Osteoblast (primary cell): ENCODE measurements around the gene TBL1XR1. TPM values are rescaled to one million over a fixed set of nuclear protein-coding genes. Genes with fewer than 3 reads are reported as not detected.

Experiments
- DNase-seq: peaks from one replicate; pipeline ENCODE4 v3.0.0; 2011; ENCODE audit warnings: low spot score, mixed read lengths; ENCODE audit not compliant: insufficient read length; ENCODE audit errors: missing footprints
- H2AFZ ChIP-seq: 2 replicates; pipeline ENCODE4 v1.6.0; 2011; ENCODE audit warnings: mild to moderate bottlenecking, low read length
- H3K27ac ChIP-seq: 2 replicates; pipeline ENCODE4 v1.5.1; 2011; ENCODE audit warnings: mild to moderate bottlenecking, low read depth, low read length, moderate library complexity
- H3K27me3 ChIP-seq: 2 replicates; pipeline ENCODE4 v1.6.0; 2012; ENCODE audit warnings: mild to moderate bottlenecking, control low read depth, inconsistent platforms, low read length, moderate library complexity; ENCODE audit not compliant: insufficient read depth
- H3K36me3 ChIP-seq: 2 replicates; pipeline ENCODE4 v1.5.1; 2011; ENCODE audit warnings: mild to moderate bottlenecking, low read length, control low read depth, moderate library complexity; ENCODE audit not compliant: insufficient read depth
- H3K4me1 ChIP-seq: 2 replicates; pipeline ENCODE4 v1.5.1; 2011; ENCODE audit warnings: mild to moderate bottlenecking, low read length, control low read depth, moderate library complexity; ENCODE audit not compliant: insufficient read depth
- H3K4me2 ChIP-seq: 2 replicates; pipeline ENCODE4 v1.6.0; 2011; ENCODE audit warnings: mild to moderate bottlenecking, low read length; ENCODE audit not compliant: insufficient read depth
- H3K4me3 ChIP-seq: fragments of 200-600 bp; sonication (generic); 3 replicates; pipeline ENCODE4 v1.5.1; 2012; ENCODE audit warnings: mild to moderate bottlenecking, low read length, inconsistent platforms; ENCODE audit not compliant: insufficient read depth
- H3K79me2 ChIP-seq: 2 replicates; pipeline ENCODE4 v1.6.0; 2012; ENCODE audit warnings: mild to moderate bottlenecking, low read length, control low read depth, inconsistent platforms; ENCODE audit not compliant: insufficient read depth
- H3K9me3 ChIP-seq: 2 replicates; pipeline ENCODE4 v1.5.1; 2011; ENCODE audit warnings: low read depth, low read length, control low read depth
- H4K20me1 ChIP-seq: 2 replicates; pipeline ENCODE4 v1.6.0; 2012; ENCODE audit warnings: mild to moderate bottlenecking, low read length, control low read depth; ENCODE audit not compliant: insufficient read depth
- CTCF ChIP-seq: IDR thresholded peaks from 2 replicates; pipeline ENCODE4 v1.5.1; 2011; ENCODE audit warnings: mild to moderate bottlenecking, low read depth, low read length, moderate library complexity; ENCODE audit errors: extremely low read depth
- total RNA-seq: library from RNA; depleted of rRNA; stranded (reverse); fragments of >200 nt; gene quantifications from 2 replicates; pipeline ENCODE4 v1.2.3, GENCODE V29; 2012

The TBL1XR1 gene
- total RNA-seq, 1 donor: 297 TPM

- no peak overlapping the region for H3K4me2 ChIP-seq
- H4K20me1 ChIP-seq: no peaks in the 10 kb centered on the region
Observed at GRCh38 chr3:176977331-176977730, 220.0 kb downstream of the TBL1XR1 start.

GRCh38 chr3:176976586-176976985 is 220.7 kb downstream of the TBL1XR1 start:
- no peaks in the 10 kb centered on the region for H3K27me3 ChIP-seq
- no peak overlapping the region for H3K4me2 ChIP-seq
- TF ChIP-seq CTCF: no peak

More at GRCh38 chr3:176977331-176977730, 220.0 kb downstream of the TBL1XR1 start:
- no peaks in the 10 kb centered on the region for H3K27me3 ChIP-seq
- no peak overlapping the region for H3K4me3 ChIP-seq
- no peak overlapping the region for H2AFZ ChIP-seq
- no peak for TF ChIP-seq CTCF
- H3K36me3 ChIP-seq: no peaks in the 10 kb centered on the region
- no peaks in the 10 kb centered on the region for H3K4me1 ChIP-seq
- no peak overlapping the region for H3K27ac ChIP-seq
- no peaks in the 10 kb centered on the region for H3K79me2 ChIP-seq
- H3K9me3 ChIP-seq: no peaks in the 10 kb centered on the region
- DNase-seq: no peak

GRCh38 chr3:176974279-176974678 is 223.0 kb downstream of the TBL1XR1 start:
- H3K79me2 ChIP-seq: no peaks in the 10 kb centered on the region
- no peak overlapping the region for H3K4me2 ChIP-seq
- H3K27ac ChIP-seq: no peak overlapping the region
- no peaks in the 10 kb centered on the region for H3K9me3 ChIP-seq
- no peak for DNase-seq
- H3K4me1 ChIP-seq: no peaks in the 10 kb centered on the region
- no peaks in the 10 kb centered on the region for H4K20me1 ChIP-seq
- no peak overlapping the region for H2AFZ ChIP-seq
- no peaks in the 10 kb centered on the region for H3K36me3 ChIP-seq
- no peak for TF ChIP-seq CTCF
- no peaks in the 10 kb centered on the region for H3K27me3 ChIP-seq
- no peak overlapping the region for H3K4me3 ChIP-seq

More at GRCh38 chr3:176976586-176976985, 220.7 kb downstream of the TBL1XR1 start:
- Histone ChIP-seq H3K27ac (no peak overlapping the region), H3K4me3 (no peak overlapping the region), H2AFZ (no peak overlapping the region), H4K20me1 (no peaks in the 10 kb centered on the region), H3K4me1 (no peaks in the 10 kb centered on the region), H3K79me2 (no peaks in the 10 kb centered on the region), H3K9me3 (no peaks in the 10 kb centered on the region), H3K36me3 (no peaks in the 10 kb centered on the region)
- no peak for DNase-seq

GRCh38 chr3:176971613-176972174 is 225.6 kb downstream of the TBL1XR1 start:
- no peaks in the 10 kb centered on the region for H3K4me1 ChIP-seq

More at GRCh38 chr3:176971613-176972174, 225.6 kb downstream of the TBL1XR1 start:
- H4K20me1 ChIP-seq: no peaks in the 10 kb centered on the region
- H3K9me3 ChIP-seq: no peaks in the 10 kb centered on the region
- no peaks in the 10 kb centered on the region for H3K27me3 ChIP-seq
- no peak for TF ChIP-seq CTCF
- no peaks in the 10 kb centered on the region for H3K36me3 ChIP-seq
- H2AFZ ChIP-seq: no peak overlapping the region
- H3K4me3 ChIP-seq: no peak overlapping the region
- no peaks in the 10 kb centered on the region for H3K79me2 ChIP-seq
- H3K4me2 ChIP-seq: no peak overlapping the region
- H3K27ac ChIP-seq: no peak overlapping the region
- DNase-seq: no peak
